HEK293T (cell line): ENCODE data around the gene EBI3.

ENCODE experiments used
- ARNT ChIP-seq: fragments of 450-650 bp; IDR thresholded peaks from 2 replicates; pipeline ENCODE4 v1.6.1; 2017; ENCODE audit warnings: mild to moderate bottlenecking
- BHLHE40 ChIP-seq: fragments of 450-650 bp; IDR thresholded peaks from 2 replicates; pipeline ENCODE4 v1.6.1; 2016; ENCODE audit warnings: mild to moderate bottlenecking, moderate library complexity, borderline replicate concordance
- CTBP1 ChIP-seq: fragments of 450-650 bp; IDR thresholded peaks from 2 replicates; pipeline ENCODE4 v1.6.1; 2016; ENCODE audit warnings: borderline replicate concordance
- ELF4 ChIP-seq: fragments of 450-650 bp; IDR thresholded peaks from 2 replicates; pipeline ENCODE4 v1.6.1; 2017; ENCODE audit warnings: antibody characterized with exemption
- FOXM1 ChIP-seq: fragments of 450-650 bp; IDR thresholded peaks from 2 replicates; pipeline ENCODE4 v1.6.1; 2017; ENCODE audit warnings: mild to moderate bottlenecking, borderline replicate concordance
- L3MBTL2 ChIP-seq: fragments of 450-650 bp; conservative IDR thresholded peaks from 2 replicates; pipeline ENCODE4 v1.6.1; 2016; ENCODE audit warnings: mild to moderate bottlenecking
- SP1 ChIP-seq: fragments of 450-650 bp; IDR thresholded peaks from 2 replicates; pipeline ENCODE4 v1.6.1; 2017
- SUZ12 ChIP-seq: fragments of 450-650 bp; IDR thresholded peaks from 2 replicates; pipeline ENCODE4 v1.6.1; 2016; ENCODE audit warnings: mild to moderate bottlenecking
- ZNF384 ChIP-seq: fragments of 450-650 bp; IDR thresholded peaks from 2 replicates; pipeline ENCODE4 v1.6.1; 2016

GRCh38 chr19:4187313-4188122, 41.8 kb upstream of the EBI3 start:
- no peak for TF ChIP-seq L3MBTL2
- TF ChIP-seq ZNF384: no peak
- TF ChIP-seq FOXM1: no peak
- no peak for TF ChIP-seq ELF4
- TF ChIP-seq BHLHE40: no peak
- no peak for TF ChIP-seq ARNT
- no peak for TF ChIP-seq SUZ12
- TF ChIP-seq CTBP1: no peak
- no peak for TF ChIP-seq SP1
